Endothelial cell of umbilical vein (primary cell): ENCODE data around the gene SLC9A1.

ENCODE experiments used
- JUN ChIP-seq: IDR thresholded peaks from 2 replicates; pipeline ENCODE4 v1.6.1; 2011; ENCODE audit warnings: borderline replicate concordance, low read depth; ENCODE audit not compliant: insufficient read length, insufficient read depth
- TF ChIP-seq, protein P1 (sequence below), 2 donors: IDR thresholded peaks; 1 replicate in 1 of 2; 2 replicates in 1 of 2; pipeline ENCODE4 v1.5.1; 2011; ENCODE audit warnings: low read length in 2 of 2, mild to moderate bottlenecking in 2 of 2, moderate library complexity in 2 of 2, control low read depth in 1 of 2, inconsistent platforms in 1 of 2, low read depth in 1 of 2; ENCODE audit not compliant: insufficient read depth in 1 of 2; ENCODE audit errors: extremely low read depth in 1 of 2

DNA sequence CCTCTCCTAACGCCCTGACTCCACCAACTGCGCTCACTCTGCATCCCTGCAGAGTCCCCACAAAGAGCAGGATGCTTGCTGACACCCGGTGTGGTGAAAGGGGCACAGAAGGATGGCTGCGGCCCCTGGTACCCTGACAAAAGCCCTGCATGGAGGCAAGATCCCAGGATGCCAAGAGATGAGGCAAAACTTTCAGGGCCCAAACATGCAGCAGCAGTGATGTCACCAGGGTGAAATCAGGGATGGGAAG lies 36.6 kb downstream of the SLC9A1 start:
- no peak for TF ChIP-seq JUN
- TF ChIP-seq, protein P1, sequence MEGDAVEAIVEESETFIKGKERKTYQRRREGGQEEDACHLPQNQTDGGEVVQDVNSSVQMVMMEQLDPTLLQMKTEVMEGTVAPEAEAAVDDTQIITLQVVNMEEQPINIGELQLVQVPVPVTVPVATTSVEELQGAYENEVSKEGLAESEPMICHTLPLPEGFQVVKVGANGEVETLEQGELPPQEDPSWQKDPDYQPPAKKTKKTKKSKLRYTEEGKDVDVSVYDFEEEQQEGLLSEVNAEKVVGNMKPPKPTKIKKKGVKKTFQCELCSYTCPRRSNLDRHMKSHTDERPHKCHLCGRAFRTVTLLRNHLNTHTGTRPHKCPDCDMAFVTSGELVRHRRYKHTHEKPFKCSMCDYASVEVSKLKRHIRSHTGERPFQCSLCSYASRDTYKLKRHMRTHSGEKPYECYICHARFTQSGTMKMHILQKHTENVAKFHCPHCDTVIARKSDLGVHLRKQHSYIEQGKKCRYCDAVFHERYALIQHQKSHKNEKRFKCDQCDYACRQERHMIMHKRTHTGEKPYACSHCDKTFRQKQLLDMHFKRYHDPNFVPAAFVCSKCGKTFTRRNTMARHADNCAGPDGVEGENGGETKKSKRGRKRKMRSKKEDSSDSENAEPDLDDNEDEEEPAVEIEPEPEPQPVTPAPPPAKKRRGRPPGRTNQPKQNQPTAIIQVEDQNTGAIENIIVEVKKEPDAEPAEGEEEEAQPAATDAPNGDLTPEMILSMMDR (IDR thresholded peaks at IDR 0.05; ENCODE audit: extremely low read depth in 1 of 2, insufficient read depth in 1 of 2, low read depth in 1 of 2, low read length in 2 of 2): no peak
